PFSK-1 (cell line): ENCODE data around the gene TTLL11.

Experiments used
- FOXP2 ChIP-seq: optimal IDR thresholded peaks from 2 replicates; pipeline ENCODE3; 2011; ENCODE audit warnings: borderline replicate concordance, control low read depth, inconsistent platforms; ENCODE audit not compliant: insufficient read depth; ENCODE audit errors: extremely low read length, extremely low read depth
- POLR2AphosphoS5 ChIP-seq: IDR thresholded peaks from 2 replicates; pipeline ENCODE4 v1.6.1; 2012; ENCODE audit warnings: low read depth, mild to moderate bottlenecking, control low read depth, low read length, moderate library complexity
- REST ChIP-seq, 2 experiments: IDR thresholded peaks; 2 replicates each; pipeline versions ENCODE4 v1.6.1 to v1.8.0; 2011 to 2012; ENCODE audit warnings: low read depth in 2 of 2, low read length in 2 of 2, control low read depth in 1 of 2, inconsistent platforms in 1 of 2, mild to moderate bottlenecking in 1 of 2, moderate library complexity in 1 of 2; ENCODE audit not compliant: insufficient read depth in 1 of 2
- SIN3A ChIP-seq: IDR thresholded peaks from 2 replicates; pipeline ENCODE4 v1.6.1; 2012; ENCODE audit warnings: mild to moderate bottlenecking, low read length, moderate library complexity, borderline replicate concordance; ENCODE audit not compliant: insufficient read depth
- TAF1 ChIP-seq: IDR thresholded peaks from 2 replicates; pipeline ENCODE4 v1.6.1; 2012; ENCODE audit warnings: low read length, control low read depth, borderline replicate concordance; ENCODE audit not compliant: insufficient read depth

The TTLL11 gene

GRCh38 chr9:121824651-121825030 is 268.5 kb downstream of the TTLL11 start:
- TF ChIP-seq FOXP2 (no peak), REST (IDR thresholded peaks at IDR 0.05; ENCODE audit: insufficient read depth in 1 of 2, low read depth in 2 of 2, low read length in 2 of 2) (no peak), TAF1 (no peak), SIN3A (no peak), POLR2AphosphoS5 (no peak)

- TF ChIP-seq POLR2AphosphoS5 (no peak), SIN3A (no peak), FOXP2 (no peak), REST (IDR thresholded peaks at IDR 0.05; ENCODE audit: insufficient read depth in 1 of 2, low read depth in 2 of 2, low read length in 2 of 2) (no peak), TAF1 (no peak)
These were observed 269.5 kb downstream of the TTLL11 start for GRCh38 chr9:121823451-121824169.

- TF ChIP-seq TAF1 (no peak), FOXP2 (no peak), SIN3A (no peak), POLR2AphosphoS5 (no peak), REST (IDR thresholded peaks at IDR 0.05; ENCODE audit: insufficient read depth in 1 of 2, low read depth in 2 of 2, low read length in 2 of 2) (no peak)
These were observed 270.7 kb downstream of the TTLL11 start for GRCh38 chr9:121822093-121823085.

- no peak for TF ChIP-seq REST (IDR thresholded peaks at IDR 0.05; ENCODE audit: insufficient read depth in 1 of 2, low read depth in 2 of 2, low read length in 2 of 2)
- no peak for TF ChIP-seq TAF1
- TF ChIP-seq FOXP2: no peak
- TF ChIP-seq SIN3A: no peak
- TF ChIP-seq POLR2AphosphoS5: no peak
These were observed 271.8 kb downstream of the TTLL11 start for GRCh38 chr9:121821326-121821725.
